Small intestine (tissue), 7 donors: ENCODE measurements around the gene SLC35B1. TPM values are rescaled to one million over a fixed set of nuclear protein-coding genes. Genes with fewer than 3 reads are reported as not detected.
"Not testable (repeated sequence)": the region's sequence is repeated elsewhere in the genome, so short reads cannot be mapped to it uniquely, and the experiment has no call there.

Source experiments
- DNase-seq, 2 donors: peaks; one replicate each; pipeline versions ENCODE4 v3.0.0 to v3.0.0-alpha.2; 2013
- FAIRE-seq: peaks from 2 replicates; lab custom pipeline; 2012; peaks lifted over from hg19 to GRCh38; lab: Jason Lieb, UNC
- H3K27ac ChIP-seq, 3 donors: one replicate each; pipeline ENCODE4 v1.5.1; 2013; ENCODE audit warnings: low read length in 2 of 3, mild to moderate bottlenecking in 2 of 3, control low read depth in 1 of 3, inconsistent platforms in 1 of 3, low read depth in 1 of 3, moderate library complexity in 1 of 3
- H3K27me3 ChIP-seq, 3 donors: one replicate each; pipeline ENCODE4 v1.6.1; 2013; ENCODE audit warnings: low read length in 3 of 3, inconsistent platforms in 1 of 3; ENCODE audit not compliant: control insufficient read depth in 3 of 3, insufficient read depth in 3 of 3
- H3K36me3 ChIP-seq, 3 donors: one replicate each; pipeline ENCODE4 v1.6.1; 2013; ENCODE audit warnings: low read length in 3 of 3, inconsistent platforms in 1 of 3, low read depth in 1 of 3, mild to moderate bottlenecking in 1 of 3, moderate library complexity in 1 of 3; ENCODE audit not compliant: control insufficient read depth in 3 of 3, insufficient read depth in 2 of 3
- H3K4me1 ChIP-seq, 3 donors: one replicate each; pipeline ENCODE4 v1.6.1; 2013; ENCODE audit warnings: low read length in 2 of 3, inconsistent platforms in 1 of 3, low read depth in 1 of 3, mild to moderate bottlenecking in 1 of 3, moderate library complexity in 1 of 3; ENCODE audit not compliant: control insufficient read depth in 3 of 3, insufficient read depth in 2 of 3
- H3K4me3 ChIP-seq, 3 donors: one replicate each; pipeline ENCODE4 v1.5.1; 2013; ENCODE audit warnings: low read length in 3 of 3, control low read depth in 1 of 3, inconsistent platforms in 1 of 3, low read depth in 1 of 3, mild to moderate bottlenecking in 1 of 3, moderate library complexity in 1 of 3
- H3K9me3 ChIP-seq, 2 donors: one replicate each; pipeline ENCODE4 v1.6.1; 2013; ENCODE audit warnings: low read depth in 1 of 2, low read length in 1 of 2; ENCODE audit not compliant: control insufficient read depth in 2 of 2, insufficient read depth in 1 of 2
- WGBS, 3 donors: extraction: QIAGEN DNeasy Blood & Tissue Kit; methylation state at CpG; one replicate each; pipeline ENCODE4 v1.1.7; 2013; 5-methylcytosine and 5-hydroxymethylcytosine counted together
- polyA plus RNA-seq, 4 donors: library from polyadenylated mRNA; stranded (reverse) in 3 of 4; unstranded in 1 of 4; fragments of 200-250 nt in 3 of 4; fragments of 120-200 nt in 1 of 4; gene quantifications; one replicate each; pipeline versions ENCODE4 v1.2.1 to v1.2.3, GENCODE V29; 2013
- donor health status: healthy with polysubstance abuse.
- donor health status: control.
- donor health status: control.
- donor health status: Bipolar disorder and iron deficiency.
- donor health status: healthy.

SLC35B1 gene
- polyA plus RNA-seq, 4 donors = 54.4 to 108 (median 84.0) TPM

GRCh38 chr17:49729069-49729468, 21.3 kb upstream of the SLC35B1 start:
- 88 to 95% (median 89%) methylated on average over 3 of the region's 3 CpGs for WGBS, 3 donors
- Histone ChIP-seq H3K9me3 (peaks cover 0 to 5% of the 10 kb centered on the region in 2 donors), H3K4me1 (no peaks in the 10 kb centered on the region), H3K4me3 (no peak overlapping the region), H3K36me3 (peaks cover 0 to 22% (median 2%) of the 10 kb centered on the region in 3 donors), H3K27ac (no peak overlapping the region), H3K27me3 (no peaks in the 10 kb centered on the region)
- no peak for DNase-seq
- no peak for FAIRE-seq

GRCh38 chr17:49728425-49728824, 20.7 kb upstream of the SLC35B1 start:
- WGBS, 3 donors = 72 to 87% (median 87%) methylated on average over 4 to 5 of the region's 5 CpGs
- Histone ChIP-seq H3K4me1 (no peaks in the 10 kb centered on the region), H3K9me3 (peaks cover 0 to 5% of the 10 kb centered on the region in 2 donors), H3K4me3 (no peak overlapping the region), H3K27me3 (no peaks in the 10 kb centered on the region), H3K36me3 (peaks cover 0 to 25% (median 2%) of the 10 kb centered on the region in 3 donors), H3K27ac (no peak overlapping the region)
- DNase-seq = no peak
- FAIRE-seq = no peak

GRCh38 chr17:49727380-49727779, 19.6 kb upstream of the SLC35B1 start:
- 82 to 88% (median 88%) methylated on average over 4 of the region's 4 CpGs for WGBS, 3 donors
- FAIRE-seq (no peak), DNase-seq (no peak)
- H3K36me3 ChIP-seq = peaks cover 0 to 27% (median 2%) of the 10 kb centered on the region in 3 donors
- no peak overlapping the region for H3K4me3 ChIP-seq
- H3K27me3 ChIP-seq = no peaks in the 10 kb centered on the region
- H3K9me3 ChIP-seq = peaks cover 0 to 5% of the 10 kb centered on the region in 2 donors
- H3K4me1 ChIP-seq = peaks cover 0 to 4% (median 0%) of the 10 kb centered on the region in 3 donors
- peak overlapping the region in 1 of 3 donors; percentile 4 for H3K27ac ChIP-seq

- H3K4me1 ChIP-seq = peaks cover 0 to 4% (median 0%) of the 10 kb centered on the region in 3 donors
- DNase-seq (no peak), FAIRE-seq (no peak)
- H3K27me3 ChIP-seq = no peaks in the 10 kb centered on the region
- H3K27ac ChIP-seq = no peak overlapping the region
- 83 to 89% (median 86%) methylated on average over 7 of the region's 7 CpGs for WGBS, 3 donors
- peaks cover 0 to 34% (median 2%) of the 10 kb centered on the region in 3 donors for H3K36me3 ChIP-seq
- peaks cover 0 to 5% of the 10 kb centered on the region in 2 donors for H3K9me3 ChIP-seq
- H3K4me3 ChIP-seq = no peak overlapping the region
These were observed 17.8 kb upstream of the SLC35B1 start for GRCh38 chr17:49725452-49726130.

- not testable (repeated sequence) for H3K27ac ChIP-seq
These were observed 16.8 kb upstream of the SLC35B1 start for GRCh38 chr17:49724552-49724951.

GRCh38 chr17:49723423-49723822, 15.7 kb upstream of the SLC35B1 start:
- FAIRE-seq = no peak
- Histone ChIP-seq H3K36me3 (peaks cover 2 to 44% (median 6%) of the 10 kb centered on the region in 3 donors), H3K27ac (peak overlapping the region in 2 of 3 donors; percentile 65 to 66), H3K9me3 (peaks cover 0 to 5% of the 10 kb centered on the region in 2 donors), H3K27me3 (no peaks in the 10 kb centered on the region), H3K4me3 (no peak overlapping the region), H3K4me1 (peaks cover 0 to 4% (median 0%) of the 10 kb centered on the region in 3 donors)
- 64 to 88% (median 85%) methylated on average over 8 of the region's 8 CpGs for WGBS, 3 donors
- peak in 1 of 2 donors; percentile 31 for DNase-seq

More at GRCh38 chr17:49724552-49724951, 16.8 kb upstream of the SLC35B1 start:
- FAIRE-seq, DNase-seq, H3K9me3 ChIP-seq, H3K4me3 ChIP-seq, H3K27me3 ChIP-seq, H3K4me1 ChIP-seq: not testable (repeated sequence)
- peaks cover 2 to 38% (median 6%) of the 10 kb centered on the region in 3 donors for H3K36me3 ChIP-seq
- WGBS, 3 donors = 87 to 93% (median 92%) methylated on average over 6 of the region's 6 CpGs

- peaks cover 6 to 49% (median 6%) of the 10 kb centered on the region in 3 donors for H3K36me3 ChIP-seq
- no peak for FAIRE-seq
These were observed 14.3 kb upstream of the SLC35B1 start for GRCh38 chr17:49722066-49722465.

GRCh38 chr17:49717371-49717861, 9.7 kb upstream of the SLC35B1 start:
- WGBS, 3 donors = 87 to 92% (median 88%) methylated on average over 10 of the region's 10 CpGs
- no peaks in the 10 kb centered on the region for H3K9me3 ChIP-seq
- peaks cover 7 to 59% (median 10%) of the 10 kb centered on the region in 3 donors for H3K36me3 ChIP-seq
- H3K27ac ChIP-seq = no peak overlapping the region
- no peak overlapping the region for H3K4me3 ChIP-seq
- no peaks in the 10 kb centered on the region for H3K4me1 ChIP-seq
- no peak for DNase-seq
- no peaks in the 10 kb centered on the region for H3K27me3 ChIP-seq
- FAIRE-seq = no peak

More at GRCh38 chr17:49722066-49722465, 14.3 kb upstream of the SLC35B1 start:
- no peak for DNase-seq
- H3K4me3 ChIP-seq = no peak overlapping the region
- peaks cover 0 to 5% of the 10 kb centered on the region in 2 donors for H3K9me3 ChIP-seq
- WGBS, 3 donors = 90 to 96% (median 95%) methylated on average over 3 of the region's 3 CpGs
- H3K4me1 ChIP-seq = peaks cover 0 to 4% (median 0%) of the 10 kb centered on the region in 3 donors
- peak overlapping the region in 1 of 3 donors; percentile 66 for H3K27ac ChIP-seq
- H3K27me3 ChIP-seq = no peaks in the 10 kb centered on the region
